HG03097 (cell line): ENCODE results near the gene CUL1.

Source experiments
- ATAC-seq: cut with Tn5 transposase; IDR thresholded peaks from one replicate; pipeline ENCODE4 v1.9.1; 2021; ENCODE audit not compliant: unreplicated experiment, low FRiP score

Gene CUL1

DNA sequence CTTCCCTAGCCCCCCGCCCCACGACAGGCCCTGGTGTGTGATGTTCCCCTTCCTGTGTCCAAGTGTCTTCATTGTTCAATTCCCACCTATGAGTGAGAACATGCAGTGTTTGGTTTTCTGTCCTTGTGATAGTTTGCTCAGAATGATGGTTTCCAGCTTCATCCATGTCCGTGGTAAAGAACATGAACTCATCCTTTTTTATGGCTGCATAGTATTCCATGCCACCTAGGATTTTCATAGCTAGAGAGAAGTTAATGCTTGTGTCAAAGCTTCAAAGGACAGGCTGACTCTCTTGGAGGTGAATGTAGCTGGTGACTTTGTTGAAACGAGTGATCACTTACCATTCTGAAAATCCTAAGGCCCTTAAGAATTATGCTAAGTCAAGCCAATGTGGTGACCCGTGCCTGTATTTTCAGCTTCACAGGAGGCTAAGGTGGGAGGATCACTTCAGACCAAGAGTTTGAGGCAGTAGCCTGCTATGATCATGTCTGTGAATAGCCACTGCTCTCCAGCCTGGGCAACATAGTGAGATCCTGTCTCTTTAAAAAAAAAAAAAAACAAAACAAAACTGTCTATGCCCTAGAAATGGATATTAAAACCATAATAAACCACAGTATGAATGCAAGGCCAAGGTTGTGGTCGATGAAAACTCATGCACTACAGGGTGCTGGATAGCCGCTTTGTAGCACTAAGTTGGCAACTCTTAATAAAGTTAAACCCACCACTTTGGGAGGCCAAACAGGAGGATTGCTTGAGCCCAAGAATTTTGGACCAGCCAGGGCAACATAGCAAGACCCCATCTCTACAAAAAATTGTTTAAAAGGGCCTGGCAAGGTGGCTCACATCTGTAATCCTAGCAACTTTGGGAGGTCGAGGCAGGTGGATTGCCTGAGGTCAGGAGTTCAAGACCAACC, 52.0 kb downstream of the CUL1 start:
- no peak for ATAC-seq

DNA sequence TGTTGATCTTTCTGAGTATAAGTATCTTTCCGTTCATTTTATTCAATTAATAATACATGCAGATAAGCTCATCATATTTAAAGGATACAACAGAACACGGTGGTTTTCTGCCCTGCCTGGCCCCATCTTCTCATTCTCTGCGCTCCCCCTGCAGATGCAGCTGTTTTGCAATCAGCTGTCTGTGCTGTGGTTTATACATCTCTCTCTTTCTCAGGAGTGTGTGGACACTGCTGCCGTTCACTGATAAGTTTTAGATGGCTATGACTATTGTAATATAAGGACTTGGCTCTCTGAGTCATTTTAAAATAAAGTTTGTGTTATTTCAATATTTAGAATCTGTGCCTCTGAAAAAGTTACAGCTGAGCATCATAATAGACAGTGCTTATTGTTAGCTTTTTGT, 54.5 kb downstream of the CUL1 start:
- no peak for ATAC-seq

DNA sequence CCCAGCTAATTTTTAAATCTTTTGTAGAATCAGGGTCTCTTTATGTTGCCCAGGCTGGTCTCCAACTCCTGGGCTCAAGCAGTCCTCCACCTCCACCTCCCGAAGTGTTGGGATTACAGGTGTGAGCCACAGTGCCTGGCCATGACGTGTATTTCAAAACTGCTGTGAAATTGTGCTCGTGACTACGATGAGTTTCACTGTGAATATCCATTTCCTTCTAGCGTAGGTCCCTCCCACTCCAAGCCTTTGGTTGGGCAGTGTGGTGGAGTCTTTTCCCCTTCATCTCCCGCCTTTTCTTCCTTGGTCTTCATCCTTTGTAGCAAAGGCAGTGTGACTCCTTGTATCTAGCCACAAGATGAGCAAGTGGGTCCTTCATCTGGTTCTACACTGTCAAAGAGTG, 56.2 kb downstream of the CUL1 start:
- ATAC-seq: no peak

DNA sequence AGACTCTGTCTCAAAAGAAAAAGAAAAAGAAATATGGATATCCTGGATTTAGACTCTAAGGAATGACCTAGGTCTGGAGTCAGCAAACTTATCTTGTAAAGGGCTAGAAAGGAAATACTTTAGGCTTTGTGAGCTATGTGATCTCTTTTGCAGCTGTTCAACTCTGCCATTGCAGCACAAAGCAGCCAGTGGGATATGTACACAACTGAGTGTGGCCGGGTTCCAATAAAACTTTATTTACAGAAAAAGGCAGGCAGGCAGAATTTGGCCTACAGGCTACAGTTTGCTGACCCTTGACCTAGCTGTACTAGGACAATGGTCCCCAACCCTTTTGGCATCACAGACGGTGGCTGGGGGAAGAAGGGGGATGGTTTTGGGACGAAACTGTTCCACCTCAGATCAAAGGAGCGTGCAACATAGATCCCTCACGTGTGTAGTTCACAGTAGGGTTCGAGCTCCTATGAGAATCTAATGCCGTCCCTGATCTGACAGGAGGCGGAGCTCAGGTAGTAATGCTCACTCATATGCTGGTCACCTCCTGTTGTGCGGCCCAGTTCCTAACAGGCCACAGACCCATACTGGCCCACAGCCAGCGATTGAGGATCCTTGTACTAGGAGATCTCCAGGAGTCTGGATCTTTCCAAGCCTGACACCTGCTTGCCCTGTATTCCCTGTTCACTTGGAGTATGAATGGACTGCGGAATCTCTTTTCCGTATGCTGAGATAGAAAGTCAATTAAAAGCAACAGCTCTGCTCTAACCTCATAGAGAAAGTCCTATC, 63.0 kb downstream of the CUL1 start:
- ATAC-seq: no peak

DNA sequence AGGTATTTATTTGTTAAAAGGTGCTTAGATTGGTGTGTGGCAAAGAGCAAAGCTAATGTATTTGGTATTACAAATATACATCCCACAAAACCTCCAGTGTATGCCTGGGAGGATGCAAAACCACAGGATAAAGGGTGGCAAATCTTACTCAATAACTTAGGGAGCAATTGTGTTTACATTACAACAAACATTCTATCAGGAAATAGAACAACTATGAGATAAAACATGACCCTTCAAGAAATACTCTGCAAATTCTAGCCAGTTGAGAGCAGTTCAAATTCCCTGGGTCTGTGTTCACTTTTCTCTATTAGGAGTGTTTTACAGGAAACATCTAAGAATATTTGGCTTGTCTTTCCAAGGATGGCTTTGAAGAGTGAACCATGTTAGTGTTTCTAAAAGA, 64.9 kb downstream of the CUL1 start:
- no peak for ATAC-seq

DNA sequence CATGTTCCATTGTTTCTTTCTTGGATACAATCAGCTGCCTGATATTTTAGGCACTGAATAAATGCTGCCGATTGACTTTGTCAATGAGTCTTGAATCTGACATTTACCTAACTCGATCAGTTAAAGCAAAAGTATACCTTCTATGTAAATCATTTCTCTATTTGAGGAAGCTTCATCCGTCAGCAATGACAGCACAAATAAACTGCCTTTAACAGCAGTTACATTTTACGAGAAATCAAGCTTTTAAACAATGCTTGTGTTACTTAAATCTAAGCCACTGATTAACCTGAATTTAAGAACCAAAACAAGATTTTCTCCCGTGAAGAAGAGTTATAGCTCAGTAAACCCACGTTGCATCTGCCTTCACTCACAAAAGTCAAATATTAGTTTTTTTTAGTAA, 71.3 kb downstream of the CUL1 start:
- no peak for ATAC-seq

DNA sequence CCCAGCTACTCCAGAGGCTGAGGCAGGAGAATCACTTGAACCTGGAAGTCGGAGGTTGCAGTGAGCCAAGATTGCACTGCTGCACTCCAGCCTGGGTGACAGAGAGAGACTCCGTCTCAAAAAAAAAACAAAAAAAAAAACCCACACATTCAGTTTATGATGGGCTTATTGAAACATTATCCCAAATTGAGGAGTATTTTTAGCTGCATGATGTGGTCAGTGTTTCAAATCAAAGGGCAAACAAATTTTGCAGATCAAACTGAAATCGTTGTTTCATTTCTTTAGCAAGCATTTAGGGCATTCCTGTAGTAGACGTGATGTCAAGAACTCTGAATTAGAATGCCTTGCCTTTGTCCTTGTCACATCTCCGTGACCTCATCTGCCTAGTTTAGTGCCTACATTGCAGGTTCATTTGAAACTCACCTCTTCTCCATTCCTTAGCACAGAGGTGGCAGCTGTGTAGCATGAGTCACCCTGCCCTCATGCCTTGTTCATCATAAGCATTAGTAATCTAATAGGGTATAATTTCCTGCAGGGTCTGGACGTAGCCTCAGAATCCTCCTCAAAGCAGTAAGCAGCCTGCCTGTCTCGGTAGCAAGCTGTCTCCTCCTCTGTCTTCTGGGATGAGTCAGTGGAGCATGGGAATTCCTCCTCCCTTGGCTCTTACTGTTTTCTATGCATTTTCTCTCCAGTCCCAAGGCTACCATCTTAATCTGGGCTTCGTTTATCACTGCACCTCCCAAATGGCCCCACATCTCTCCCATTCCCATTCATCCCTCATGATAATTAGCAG, 73.8 kb downstream of the CUL1 start:
- no peak for ATAC-seq

DNA sequence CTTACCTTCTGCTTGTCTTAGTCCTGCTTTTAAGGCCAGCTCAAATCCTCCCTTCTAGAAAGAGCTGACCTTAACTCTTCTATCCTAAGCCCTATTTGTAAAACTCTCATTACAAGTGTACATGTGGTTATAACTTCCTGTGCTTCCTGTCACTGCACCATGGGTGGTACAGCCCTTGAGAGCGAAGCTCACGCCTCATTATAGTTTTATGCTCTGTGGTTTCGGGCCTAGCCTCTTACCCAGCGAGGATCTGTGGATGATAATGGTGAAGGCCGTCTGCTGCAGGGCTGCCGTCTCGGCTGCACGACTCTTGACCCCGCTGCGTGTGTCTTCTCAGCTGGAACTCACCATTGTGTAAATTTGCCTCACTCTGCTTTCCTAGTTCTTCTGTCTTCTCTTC, 74.6 kb downstream of the CUL1 start:
- peak; percentile 93 for ATAC-seq

DNA sequence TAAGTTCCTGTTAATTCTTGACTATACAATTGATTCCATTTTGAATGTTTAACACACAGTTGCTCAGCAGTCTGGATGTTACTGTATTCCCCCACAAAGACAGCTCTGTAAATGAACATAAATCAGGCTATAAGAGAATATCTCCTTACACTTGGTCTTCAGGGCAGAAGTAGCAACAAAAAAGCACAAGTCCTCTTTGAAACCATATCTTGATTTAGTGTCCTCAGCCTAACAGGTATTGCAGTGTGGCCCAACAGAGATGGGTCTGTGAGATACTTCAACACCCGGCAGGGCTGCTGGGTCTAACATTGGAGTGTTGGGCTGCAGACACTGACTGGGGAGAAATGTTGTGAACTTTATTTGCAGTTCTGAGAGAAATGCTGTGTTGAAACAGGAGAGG, 75.8 kb downstream of the CUL1 start:
- no peak for ATAC-seq

DNA sequence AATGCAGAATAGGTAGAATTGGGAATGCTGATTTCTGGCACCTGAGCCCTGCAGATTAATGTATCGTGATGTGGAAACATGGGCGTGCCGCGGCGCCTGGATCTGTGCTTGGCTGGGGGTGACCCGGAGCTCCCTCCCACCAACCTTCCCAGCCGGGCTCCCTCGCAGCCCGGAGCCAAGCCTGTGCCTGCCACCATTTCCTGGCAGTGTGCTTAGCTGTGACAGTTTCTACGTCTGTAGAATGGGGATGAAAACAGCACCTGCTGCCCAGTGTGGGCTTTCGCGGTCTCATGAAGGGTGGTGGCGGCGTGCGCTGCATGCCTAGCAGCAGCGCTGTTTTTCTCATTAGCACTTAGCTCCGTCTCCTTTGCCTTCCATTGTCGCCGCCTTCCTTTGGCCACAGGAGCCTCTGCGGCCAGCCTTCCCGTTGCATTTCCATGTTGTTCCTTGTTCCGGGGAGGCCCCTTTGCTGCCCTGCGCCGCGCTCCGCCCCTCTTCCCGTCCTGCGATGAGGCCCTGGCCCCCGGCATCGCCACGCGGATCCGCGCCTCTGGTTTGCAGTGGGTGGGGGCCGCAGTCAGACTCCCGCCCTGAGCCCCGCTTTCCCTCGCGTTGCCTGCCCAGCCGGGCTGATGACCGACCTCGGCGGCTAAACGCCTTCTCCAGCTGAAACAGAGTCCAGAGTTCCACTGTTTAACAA, 84.2 kb downstream of the CUL1 start:
- no peak for ATAC-seq

DNA sequence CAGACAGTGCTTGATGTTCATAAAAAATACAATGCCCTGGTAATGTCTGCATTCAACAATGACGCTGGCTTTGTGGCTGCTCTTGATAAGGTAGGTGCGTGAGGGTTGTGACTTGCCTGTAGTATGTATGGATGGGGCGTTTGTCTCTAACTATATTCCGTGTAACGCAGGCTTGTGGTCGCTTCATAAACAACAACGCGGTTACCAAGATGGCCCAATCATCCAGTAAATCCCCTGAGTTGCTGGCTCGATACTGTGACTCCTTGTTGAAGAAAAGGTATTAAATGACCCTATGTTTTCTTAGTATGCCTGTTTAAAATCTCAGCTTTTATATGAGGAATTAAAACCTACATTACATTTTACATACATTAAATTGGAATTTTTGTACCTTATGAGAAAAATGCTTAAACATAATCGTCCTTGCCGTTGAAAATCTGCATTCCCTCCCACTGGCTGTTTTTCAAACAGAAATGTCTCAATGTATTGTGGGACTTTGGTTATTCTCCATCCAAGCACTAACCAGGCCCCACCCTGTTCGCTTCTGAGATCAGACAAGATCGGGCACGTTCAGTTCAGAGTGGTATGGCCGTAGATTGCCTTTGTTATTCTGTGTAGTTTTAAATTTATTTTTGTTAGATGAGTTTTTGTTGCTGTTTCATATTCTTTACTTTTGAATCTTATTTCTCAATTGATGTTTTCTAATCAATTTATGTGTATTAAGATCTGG, 85.3 kb downstream of the CUL1 start:
- ATAC-seq: no peak

DNA sequence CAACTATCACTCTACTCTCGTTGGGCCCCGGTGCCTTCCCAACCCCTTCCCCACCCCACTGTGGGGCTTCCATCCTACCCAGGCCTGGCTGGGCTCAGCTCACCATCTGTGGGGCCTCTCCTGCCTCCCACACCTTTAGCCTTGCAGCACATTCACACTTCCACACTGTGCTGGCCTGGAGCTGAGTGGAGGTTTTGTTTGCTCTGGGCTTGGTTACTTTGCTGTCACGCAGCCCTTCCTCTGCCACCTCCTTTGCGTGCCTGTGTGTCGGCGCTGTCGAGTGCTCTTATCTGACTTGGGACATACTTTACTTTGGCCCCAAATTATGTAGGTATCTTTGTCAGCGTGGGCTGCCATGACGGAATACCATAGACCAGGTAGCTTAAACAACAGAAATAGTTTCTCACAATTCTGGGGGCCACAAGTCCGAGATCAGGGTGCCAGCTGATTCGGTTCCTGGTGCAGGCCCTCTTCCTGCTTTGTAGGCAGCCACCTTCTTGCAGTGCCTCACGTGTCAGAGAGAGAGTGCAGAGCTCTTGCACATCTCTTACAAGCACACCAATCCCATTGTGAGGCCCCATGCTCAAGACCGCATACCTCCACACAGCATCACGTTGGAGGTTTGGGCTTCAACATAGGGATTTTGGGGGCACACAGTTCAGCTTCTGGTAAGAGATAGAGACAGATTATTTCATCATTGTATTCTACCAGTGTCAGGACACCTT, 89.0 kb downstream of the CUL1 start:
- no peak for ATAC-seq

DNA sequence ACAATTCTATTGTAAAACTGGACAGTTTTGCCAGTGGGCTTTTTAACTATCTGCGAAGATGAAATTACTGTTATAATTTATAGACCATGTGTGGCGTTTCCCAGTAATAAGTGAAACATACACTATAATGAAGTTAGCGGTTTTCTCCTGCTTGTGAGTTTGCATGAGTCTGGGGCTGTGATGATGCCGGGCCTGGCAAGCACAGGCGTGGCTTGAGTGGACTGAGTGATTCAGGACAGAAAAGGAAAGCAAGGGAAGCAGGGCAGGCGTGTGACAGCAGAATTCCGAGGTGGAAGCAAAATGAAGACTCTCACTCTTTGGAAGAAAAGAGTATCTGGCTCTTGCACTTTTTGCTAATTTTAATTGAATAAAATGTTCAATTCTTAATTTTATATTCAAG, 90.5 kb downstream of the CUL1 start:
- ATAC-seq: no peak

DNA sequence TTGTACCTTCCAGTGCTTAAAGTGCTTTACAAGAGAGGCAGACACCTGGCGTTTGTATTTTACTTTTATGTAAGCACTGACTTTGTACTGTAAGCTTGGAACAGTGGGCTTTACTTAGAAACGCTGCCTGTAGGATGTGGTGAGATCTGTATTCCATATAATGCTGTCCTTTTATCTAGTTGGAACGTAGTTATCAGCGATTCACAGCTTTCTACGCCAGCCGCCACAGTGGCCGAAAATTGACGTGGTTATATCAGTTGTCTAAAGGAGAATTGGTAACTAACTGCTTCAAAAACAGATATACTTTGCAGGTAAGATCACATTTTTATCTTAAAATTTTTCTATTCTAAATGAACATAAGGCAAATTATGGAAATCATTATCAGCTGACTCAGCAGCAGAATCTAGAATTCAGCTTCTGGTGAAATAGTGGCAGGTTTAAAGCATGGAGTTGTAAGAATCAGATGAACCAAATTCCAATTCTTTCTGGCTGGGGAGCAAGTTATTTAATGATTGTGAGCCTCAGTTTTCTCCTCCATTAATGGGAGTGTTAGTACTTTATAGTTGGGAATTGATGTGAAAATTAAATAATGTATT, 91.5 kb downstream of the CUL1 start:
- ATAC-seq: no peak

DNA sequence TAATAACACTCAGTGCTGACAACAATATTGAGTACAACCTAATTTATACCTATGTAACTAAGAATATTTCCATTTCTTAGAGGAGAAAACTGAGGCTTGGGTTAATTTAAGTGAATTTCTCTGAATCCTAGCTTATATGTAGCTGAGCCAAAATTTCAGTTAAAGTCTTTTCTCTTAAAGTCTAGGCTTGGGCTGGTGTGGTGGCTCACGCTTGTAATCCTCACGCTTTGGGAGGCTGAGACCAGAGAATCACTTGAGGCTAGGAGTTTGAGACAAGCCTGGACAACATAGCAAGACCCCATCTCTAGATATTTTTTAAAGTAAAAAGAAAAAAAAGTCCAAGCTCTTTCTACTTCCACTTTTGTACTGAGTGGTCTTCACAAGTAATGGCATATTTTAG, 92.1 kb downstream of the CUL1 start:
- ATAC-seq: no peak

DNA sequence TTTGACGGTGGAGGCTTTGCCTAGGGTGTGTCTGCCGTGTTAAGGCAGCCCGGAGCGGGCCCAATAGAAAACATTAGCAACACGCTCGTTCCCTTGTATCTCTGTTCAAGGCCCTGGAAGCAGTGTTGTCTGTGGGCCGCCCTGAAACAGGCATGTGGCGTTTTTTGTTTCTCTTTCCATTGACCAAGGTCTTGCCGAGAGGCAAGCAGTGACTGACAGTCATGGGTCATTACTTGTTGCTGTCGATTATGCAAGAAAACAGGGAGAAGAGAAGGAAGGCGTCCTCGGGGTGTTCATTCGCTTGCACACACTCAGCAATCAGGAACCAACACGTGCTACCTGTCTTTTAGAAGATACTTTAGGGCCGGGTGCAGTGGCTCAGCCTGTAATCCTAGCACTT, 92.8 kb downstream of the CUL1 start:
- no peak for ATAC-seq

DNA sequence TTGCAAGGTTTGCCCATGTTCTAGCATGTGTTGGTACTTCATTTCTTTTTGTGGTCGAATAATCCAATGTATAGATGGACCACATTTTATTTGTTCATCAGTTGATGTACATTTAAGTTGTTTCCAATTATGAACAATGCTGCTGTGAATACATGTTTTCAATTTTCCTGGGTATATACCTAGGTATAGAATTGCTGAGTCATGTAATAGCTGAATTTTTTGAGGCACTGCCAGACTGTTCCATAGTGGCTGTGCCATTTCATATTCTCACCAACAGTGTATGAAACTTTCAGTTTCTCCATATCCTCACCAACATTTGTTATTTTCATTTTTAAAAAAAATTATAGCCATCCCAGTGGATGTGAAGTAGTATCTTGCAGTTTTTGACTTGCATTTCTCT, 94.9 kb downstream of the CUL1 start:
- ATAC-seq: no peak

DNA sequence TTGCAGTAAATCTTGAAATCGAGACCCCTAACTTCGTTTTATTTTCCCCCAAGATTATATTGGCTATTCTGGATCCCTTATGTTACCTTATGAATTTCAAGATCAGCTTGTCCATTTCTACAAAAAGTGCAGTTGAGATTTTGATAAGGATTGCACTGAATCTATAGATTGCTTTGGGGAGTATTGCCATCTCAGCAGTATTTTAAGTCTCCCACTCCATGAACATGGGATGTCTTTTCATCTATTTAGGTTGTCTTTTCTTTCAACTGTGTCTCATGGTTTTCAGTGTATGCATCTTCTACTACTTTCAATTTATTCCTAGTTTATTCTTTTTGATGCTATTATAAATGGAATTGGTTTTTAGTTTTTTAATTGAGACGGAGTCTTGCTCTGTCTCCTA, 95.8 kb downstream of the CUL1 start:
- no peak for ATAC-seq

DNA sequence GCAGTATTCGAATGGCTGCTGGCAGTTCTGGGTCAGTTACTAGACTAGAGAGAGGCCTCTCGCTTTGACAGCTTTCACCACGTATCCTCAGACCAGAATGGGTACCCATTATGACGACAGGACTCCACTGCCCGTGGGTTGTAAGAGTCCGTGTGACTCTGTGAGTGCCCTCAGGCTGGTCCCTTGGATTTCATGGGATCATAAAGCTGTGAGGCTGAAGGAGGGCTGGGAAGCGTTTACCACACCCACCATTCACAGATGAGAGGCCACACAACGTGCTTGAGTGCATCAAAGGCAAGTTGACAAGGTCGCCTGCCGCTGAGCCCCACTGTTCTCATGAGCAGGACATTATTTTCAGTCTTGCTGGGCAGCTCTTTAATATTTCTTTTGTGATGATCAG, 98.1 kb downstream of the CUL1 start:
- ATAC-seq: no peak
